Thymus (tissue), 11 donors: ENCODE data around the gene ATP8B1. TPM values are rescaled to one million over a fixed set of nuclear protein-coding genes. Genes with fewer than 3 reads are reported as not detected.

ENCODE experiments used
- DNase-seq, 9 donors: peaks; one replicate each; pipeline ENCODE4 v3.0.0-alpha.2; 2013; ENCODE audit warnings: low spot score in 9 of 9, low read depth in 6 of 9, missing footprints in 1 of 9
- H3K27ac ChIP-seq, 2 donors: one replicate each; pipeline ENCODE4 v1.5.1; 2013; ENCODE audit warnings: control low read depth in 1 of 2, low read depth in 1 of 2, low read length in 1 of 2, mild to moderate bottlenecking in 1 of 2, moderate library complexity in 1 of 2
- H3K27me3 ChIP-seq, 2 donors: one replicate each; pipeline ENCODE4 v1.5.1; 2013; ENCODE audit warnings: low read length in 1 of 2; ENCODE audit not compliant: control insufficient read depth in 2 of 2, insufficient read depth in 1 of 2
- H3K36me3 ChIP-seq, 2 donors: one replicate each; pipeline ENCODE4 v1.5.1; 2013; ENCODE audit warnings: low read length in 1 of 2, mild to moderate bottlenecking in 1 of 2, moderate library complexity in 1 of 2; ENCODE audit not compliant: control insufficient read depth in 2 of 2, insufficient read depth in 2 of 2
- H3K4me1 ChIP-seq, 2 donors: one replicate each; pipeline ENCODE4 v1.5.1; 2013; ENCODE audit warnings: low read length in 2 of 2; ENCODE audit not compliant: control insufficient read depth in 2 of 2, insufficient read depth in 2 of 2
- H3K4me3 ChIP-seq, 2 donors: one replicate each; pipeline ENCODE4 v1.5.1; 2013; ENCODE audit warnings: low read length in 2 of 2, control low read depth in 1 of 2, mild to moderate bottlenecking in 1 of 2
- H3K9me3 ChIP-seq, 2 donors: one replicate each; pipeline ENCODE4 v1.5.1; 2013; ENCODE audit warnings: low read length in 1 of 2, mild to moderate bottlenecking in 1 of 2; ENCODE audit not compliant: control insufficient read depth in 2 of 2, insufficient read depth in 1 of 2
- WGBS: extraction: QIAGEN DNeasy Blood & Tissue Kit; methylation state at CpG from one replicate; pipeline ENCODE4 v1.1.7; 2013; 5-methylcytosine and 5-hydroxymethylcytosine counted together
- polyA plus RNA-seq: library from polyadenylated mRNA; stranded (reverse); fragments of 200-250 nt; gene quantifications from one replicate; pipeline ENCODE4 v1.2.3, GENCODE V29; 2013
- total RNA-seq: library from RNA; stranded (reverse); fragments of 120-200 nt; gene quantifications from one replicate; pipeline ENCODE4 v1.2.4, GENCODE V29; 2013
- donor health status: healthy.

The ATP8B1 gene
- total and polyA plus RNA-seq, 2 donors, result 3.0 to 4.3 TPM

GRCh38 chr18:57790316-57790715 is 12.8 kb downstream of the ATP8B1 start:
- Histone ChIP-seq H3K27me3 (no peaks in the 10 kb centered on the region), H3K36me3 (no peaks in the 10 kb centered on the region), H3K27ac (no peak overlapping the region), H3K4me1 (no peaks in the 10 kb centered on the region), H3K4me3 (no peak overlapping the region), H3K9me3 (no peaks in the 10 kb centered on the region)
- DNase-seq, result no peak
- 97% methylated on average over 4 of the region's 4 CpGs for WGBS

DNA sequence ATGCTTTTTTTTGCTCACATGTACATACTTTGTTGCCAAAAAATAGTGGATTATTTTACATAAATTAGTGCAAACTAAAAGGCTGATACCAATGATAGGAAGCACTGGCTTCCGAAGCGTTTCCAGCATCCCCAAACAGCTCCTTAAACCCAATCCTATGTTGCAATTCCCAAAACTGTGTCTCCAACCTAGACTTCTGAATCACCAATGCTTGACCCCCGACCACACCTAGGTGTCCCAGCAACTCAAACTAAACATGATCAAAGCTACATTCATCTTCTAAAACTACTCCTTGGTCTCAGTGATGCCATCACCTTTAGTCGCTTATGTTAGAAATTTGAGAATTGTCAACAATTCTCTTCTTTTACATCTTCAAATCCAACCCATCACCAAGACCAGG is 13.4 kb downstream of the ATP8B1 start:
- WGBS, result 98% methylated on average over 4 of the region's 4 CpGs
- Histone ChIP-seq H3K9me3 (no peaks in the 10 kb centered on the region), H3K27ac (no peak overlapping the region), H3K27me3 (no peaks in the 10 kb centered on the region), H3K4me1 (no peaks in the 10 kb centered on the region), H3K4me3 (no peak overlapping the region), H3K36me3 (no peaks in the 10 kb centered on the region)
- no peak for DNase-seq

DNA sequence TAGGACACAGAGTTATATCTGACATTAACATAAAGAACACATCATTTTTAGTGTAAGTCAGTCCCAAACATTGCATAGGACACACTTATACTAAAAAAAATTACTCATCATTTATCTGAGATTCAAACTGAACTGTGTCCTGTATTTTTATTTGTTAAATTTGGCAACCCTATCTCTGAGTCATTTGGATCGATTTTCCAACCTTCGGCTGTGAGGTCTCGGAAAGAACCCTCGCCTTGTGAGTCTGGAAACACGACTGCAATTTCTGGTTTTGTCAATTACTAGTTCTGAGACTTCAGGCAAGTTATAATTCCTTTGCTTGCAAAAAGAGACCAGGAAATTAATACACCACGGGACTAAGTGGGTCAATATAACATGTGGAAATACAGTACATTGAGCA is 14.0 kb downstream of the ATP8B1 start:
- Histone ChIP-seq H3K27ac (peak overlapping the region in 1 of 2 donors; percentile 7), H3K9me3 (no peaks in the 10 kb centered on the region), H3K4me1 (peaks cover 0 to 4% of the 10 kb centered on the region in 2 donors), H3K4me3 (no peak overlapping the region), H3K36me3 (no peaks in the 10 kb centered on the region), H3K27me3 (no peaks in the 10 kb centered on the region)
- no peak for DNase-seq
- 77% methylated on average over 6 of the region's 6 CpGs for WGBS

- WGBS, result 98% methylated on average over 11 of the region's 11 CpGs
Measured at GRCh38 chr18:57787068-57787685, 15.9 kb downstream of the ATP8B1 start.

DNA sequence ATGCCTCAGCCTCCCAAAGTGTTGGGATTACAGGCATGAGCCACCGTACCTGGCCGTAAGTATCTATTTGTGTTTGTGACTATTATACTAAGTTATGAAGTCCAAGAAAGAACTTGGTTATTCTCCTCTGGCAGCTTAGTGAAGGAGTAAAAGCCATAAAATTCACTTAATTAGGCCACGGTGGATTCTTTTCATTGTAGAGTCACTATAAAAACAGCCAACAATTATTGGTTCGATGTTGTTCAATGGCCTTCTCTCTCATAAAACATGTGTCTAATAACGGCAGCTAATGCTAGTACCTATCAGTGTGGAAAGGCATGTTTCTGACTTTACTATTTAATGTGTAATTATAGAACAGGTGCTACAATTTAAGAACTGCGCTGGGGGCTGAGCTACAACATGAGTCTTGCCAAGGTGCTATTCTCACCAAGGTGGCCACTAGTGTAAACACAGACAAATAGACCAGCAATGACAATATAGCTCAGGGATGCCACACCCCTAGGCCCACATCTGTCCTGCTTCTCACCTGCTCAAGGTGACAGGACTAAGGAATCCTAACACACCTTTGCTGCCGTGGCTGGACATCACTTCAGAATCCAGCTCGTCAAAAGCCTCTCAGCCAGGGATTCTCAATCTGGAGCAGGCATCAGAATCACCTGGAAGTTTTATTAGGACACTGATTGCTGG is 17.2 kb downstream of the ATP8B1 start:
- Histone ChIP-seq H3K4me3 (no peak overlapping the region), H3K27me3 (no peaks in the 10 kb centered on the region), H3K36me3 (no peaks in the 10 kb centered on the region), H3K9me3 (no peaks in the 10 kb centered on the region), H3K4me1 (peaks cover 0 to 4% of the 10 kb centered on the region in 2 donors), H3K27ac (no peak overlapping the region)
- over 99% methylated on average over 8 of the region's 8 CpGs for WGBS
- no peak for DNase-seq

More at GRCh38 chr18:57787068-57787685, 15.9 kb downstream of the ATP8B1 start:
- H3K36me3 ChIP-seq, result no peaks in the 10 kb centered on the region
- no peaks in the 10 kb centered on the region for H3K9me3 ChIP-seq
- no peak overlapping the region for H3K27ac ChIP-seq
- H3K4me1 ChIP-seq, result peaks cover 0 to 4% of the 10 kb centered on the region in 2 donors
- DNase-seq, result no peak
- H3K27me3 ChIP-seq, result no peaks in the 10 kb centered on the region
- H3K4me3 ChIP-seq, result no peak overlapping the region

- H3K4me1 ChIP-seq, result peaks cover 0 to 9% of the 10 kb centered on the region in 2 donors
- WGBS, result 97% methylated on average over 4 of the region's 4 CpGs
- H3K9me3 ChIP-seq, result no peaks in the 10 kb centered on the region
- no peak for DNase-seq
- no peaks in the 10 kb centered on the region for H3K36me3 ChIP-seq
- H3K27ac ChIP-seq, result no peak overlapping the region
- H3K4me3 ChIP-seq, result no peak overlapping the region
- H3K27me3 ChIP-seq, result no peaks in the 10 kb centered on the region
Measured at GRCh38 chr18:57784801-57785114, 18.4 kb downstream of the ATP8B1 start.

- Histone ChIP-seq H3K27ac (no peak overlapping the region), H3K27me3 (no peaks in the 10 kb centered on the region), H3K9me3 (no peaks in the 10 kb centered on the region), H3K4me1 (peaks cover 0 to 9% of the 10 kb centered on the region in 2 donors), H3K4me3 (no peak overlapping the region), H3K36me3 (no peaks in the 10 kb centered on the region)
- 89% methylated on average over 16 of the region's 16 CpGs for WGBS
- DNase-seq, result no peak
Measured at GRCh38 chr18:57784034-57784800, 18.9 kb downstream of the ATP8B1 start.

DNA sequence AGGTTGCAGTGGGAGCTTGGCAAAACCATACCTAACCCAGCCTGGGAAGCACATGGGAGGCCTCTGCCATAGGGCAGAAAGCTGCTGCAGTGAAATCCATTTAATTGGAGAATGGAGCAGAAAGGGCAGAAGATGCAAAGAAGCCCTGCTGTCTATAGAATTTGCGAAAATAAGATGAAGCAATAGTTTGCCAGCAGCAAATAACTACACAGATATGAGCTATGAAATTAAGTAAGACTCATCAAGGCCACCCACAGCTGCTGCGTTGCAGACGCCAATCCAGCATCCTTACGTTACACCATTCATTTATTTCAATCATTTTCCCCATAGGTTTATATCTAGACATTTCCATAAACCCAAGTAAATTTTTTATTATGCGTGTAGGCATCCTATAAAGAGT is 21.1 kb downstream of the ATP8B1 start:
- Histone ChIP-seq H3K27ac (no peak overlapping the region), H3K4me3 (no peak overlapping the region), H3K36me3 (no peaks in the 10 kb centered on the region), H3K4me1 (peaks cover 0 to 9% of the 10 kb centered on the region in 2 donors), H3K27me3 (no peaks in the 10 kb centered on the region), H3K9me3 (no peaks in the 10 kb centered on the region)
- no peak for DNase-seq
- WGBS, result 88% methylated on average over 5 of the region's 5 CpGs

- 43% methylated on average over 6 of the region's 6 CpGs for WGBS
- no peaks in the 10 kb centered on the region for H3K27me3 ChIP-seq
- H3K9me3 ChIP-seq, result no peaks in the 10 kb centered on the region
- H3K4me3 ChIP-seq, result no peak overlapping the region
- no peak for DNase-seq
- peak overlapping the region in 1 of 2 donors; percentile 34 for H3K27ac ChIP-seq
- no peaks in the 10 kb centered on the region for H3K36me3 ChIP-seq
- H3K4me1 ChIP-seq, result peaks cover 0 to 9% of the 10 kb centered on the region in 2 donors
Measured at GRCh38 chr18:57780706-57781347, 22.3 kb downstream of the ATP8B1 start.
